Renal pelvis (tissue), 4 donors: ENCODE measurements around the gene CLEC16A. TPM values are rescaled to one million over a fixed set of nuclear protein-coding genes. Genes with fewer than 3 reads are reported as not detected.

ENCODE experiments used
- DNase-seq: peaks from one replicate; pipeline ENCODE4 v3.0.0-alpha.2; 2013
- polyA plus RNA-seq, 3 donors: library from polyadenylated mRNA; unstranded; fragments of 120-200 nt; gene quantifications; one replicate each; pipeline ENCODE4 v1.2.1, GENCODE V29; 2013; ENCODE audit not compliant: insufficient read length in 3 of 3

The CLEC16A gene
- polyA plus RNA-seq, 3 donors = 22.5 to 26.3 (median 25.2) TPM

GRCh38 chr16:11060842-11061241, 116.5 kb downstream of the CLEC16A start:
- no peak for DNase-seq

- DNase-seq = no peak
Observed at GRCh38 chr16:11061629-11062270, 117.4 kb downstream of the CLEC16A start.

GRCh38 chr16:11063448-11064201, 119.3 kb downstream of the CLEC16A start:
- no peak for DNase-seq

- DNase-seq = no peak
Observed at GRCh38 chr16:11064202-11064540, 119.8 kb downstream of the CLEC16A start.

- no peak for DNase-seq
Observed at GRCh38 chr16:11064851-11065250, 120.5 kb downstream of the CLEC16A start.

GRCh38 chr16:11066261-11066870, 122.0 kb downstream of the CLEC16A start:
- no peak for DNase-seq

GRCh38 chr16:11067266-11067665, 122.9 kb downstream of the CLEC16A start:
- DNase-seq = no peak

GRCh38 chr16:11067697-11068141, 123.4 kb downstream of the CLEC16A start:
- no peak for DNase-seq

- DNase-seq = no peak
Observed at GRCh38 chr16:11071829-11072228, 127.5 kb downstream of the CLEC16A start.

- no peak for DNase-seq
Observed at GRCh38 chr16:11072420-11073153, 128.2 kb downstream of the CLEC16A start.

GRCh38 chr16:11073407-11073999, 129.1 kb downstream of the CLEC16A start:
- no peak for DNase-seq

- DNase-seq = no peak
Observed at GRCh38 chr16:11074131-11074530, 129.8 kb downstream of the CLEC16A start.

GRCh38 chr16:11075163-11075562, 130.8 kb downstream of the CLEC16A start:
- DNase-seq = no peak

- no peak for DNase-seq
Observed at GRCh38 chr16:11076259-11077018, 132.1 kb downstream of the CLEC16A start.

GRCh38 chr16:11078812-11079459, 134.6 kb downstream of the CLEC16A start:
- DNase-seq = no peak

GRCh38 chr16:11079652-11080187, 135.4 kb downstream of the CLEC16A start:
- DNase-seq = no peak

- no peak for DNase-seq
Observed at GRCh38 chr16:11080327-11080967, 136.1 kb downstream of the CLEC16A start.

- no peak for DNase-seq
Observed at GRCh38 chr16:11080999-11081630, 136.8 kb downstream of the CLEC16A start.

- no peak for DNase-seq
Observed at GRCh38 chr16:11082108-11082859, 137.9 kb downstream of the CLEC16A start.
